NB4 (cell line): ENCODE measurements around the gene SYNGR1.

Experiments
- CTCF ChIP-seq: IDR thresholded peaks from one replicate; pipeline ENCODE4 v1.5.1; 2012; ENCODE audit warnings: low read depth, low read length
- MAX ChIP-seq: IDR thresholded peaks from 2 replicates; pipeline ENCODE4 v1.6.1; 2011; ENCODE audit warnings: low read depth, low read length
- POLR2A ChIP-seq: IDR thresholded peaks from 2 replicates; pipeline ENCODE4 v1.6.1; 2011; ENCODE audit warnings: mild to moderate bottlenecking; ENCODE audit not compliant: insufficient read length; ENCODE audit errors: extremely low read depth

GRCh38 chr22:39392341-39392948 is 42.7 kb downstream of the SYNGR1 start:
- TF ChIP-seq CTCF: no peak
- no peak for TF ChIP-seq POLR2A
- TF ChIP-seq MAX: no peak
